ENCODE results near the gene BASP1. TPM values are rescaled to one million over a fixed set of nuclear protein-coding genes. Genes with fewer than 3 reads are reported as not detected.

The BASP1 gene
- total RNA-seq, 3 donors from 2014 or later: 19.9 to 50.1 (median 34.9) TPM

DNA sequence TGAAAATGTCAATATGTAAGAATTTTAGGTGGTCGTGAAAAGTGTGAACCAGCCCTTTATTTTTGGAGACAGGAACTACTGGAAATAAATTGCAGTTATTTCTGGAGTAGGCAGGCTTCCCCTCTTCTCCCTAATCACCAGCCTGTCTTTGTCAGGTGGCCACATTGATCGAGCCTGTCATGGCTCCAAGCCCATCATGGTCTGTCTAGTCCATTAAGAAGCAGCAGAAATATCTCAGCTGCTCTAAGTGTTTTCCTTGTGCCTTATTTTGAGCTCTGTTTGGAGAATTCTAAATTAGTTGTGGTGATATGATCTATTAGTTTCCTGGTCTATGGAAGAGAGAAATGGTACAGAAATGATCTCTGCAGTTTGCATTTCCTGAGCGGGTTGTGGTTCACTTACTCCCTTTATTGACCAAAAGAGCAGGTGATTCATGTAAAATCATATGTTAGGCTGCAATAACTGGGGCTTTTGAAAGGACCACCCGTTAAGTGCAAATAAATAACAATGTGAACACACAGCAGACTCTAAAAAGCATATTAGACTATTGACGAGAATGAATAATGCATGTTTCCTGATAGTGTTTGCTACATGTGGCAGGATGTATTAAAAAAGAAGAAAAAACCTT is 42.3 kb downstream of the BASP1 start:
- H3K27ac ChIP-seq: no peak overlapping the region
- H3K9me3 ChIP-seq: no peaks in the 10 kb centered on the region
- H3K27me3 ChIP-seq: no peaks in the 10 kb centered on the region
- no peak for TF ChIP-seq POLR2A (IDR thresholded peaks at IDR 0.05)
- H3K4me1 ChIP-seq: no peaks in the 10 kb centered on the region
- intact Hi-C loops (cut with DNase I; ENCODE audit: low total_unique reads): no loop called here
- H3K4me3 ChIP-seq: no peak overlapping the region
- DNase-seq (ENCODE audit: low spot score in 2 of 2): no peak
- H3K36me3 ChIP-seq: no peaks in the 10 kb centered on the region

DNA sequence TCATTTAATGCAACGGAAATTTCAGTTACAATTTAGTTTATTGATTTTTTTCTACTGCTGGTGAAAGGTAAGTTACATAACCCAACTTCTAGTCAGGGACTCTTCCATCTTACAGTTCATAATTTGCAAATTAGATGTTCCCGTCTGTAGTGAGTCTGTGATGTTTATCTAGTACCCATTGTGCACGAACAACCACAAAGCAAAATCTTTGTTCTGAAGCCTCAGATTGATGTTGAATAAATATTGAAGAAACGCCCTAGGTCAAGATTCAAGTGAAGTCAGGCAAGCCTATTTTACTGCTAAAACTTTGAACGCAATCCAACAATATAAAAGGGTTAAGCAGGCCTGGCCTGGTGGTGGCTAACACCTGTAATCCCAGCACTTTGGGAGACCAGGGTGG is 43.1 kb downstream of the BASP1 start:
- no peaks in the 10 kb centered on the region for H3K9me3 ChIP-seq
- no peaks in the 10 kb centered on the region for H3K4me1 ChIP-seq
- H3K27me3 ChIP-seq: no peaks in the 10 kb centered on the region
- intact Hi-C loops (cut with DNase I; ENCODE audit: low total_unique reads): no loop called here
- H3K4me3 ChIP-seq: no peak overlapping the region
- no peaks in the 10 kb centered on the region for H3K36me3 ChIP-seq
- TF ChIP-seq POLR2A (IDR thresholded peaks at IDR 0.05) (no peak), POLR2AphosphoS5 (IDR thresholded peaks at IDR 0.05) (no peak)
- TF ChIP-seq, protein P1, sequence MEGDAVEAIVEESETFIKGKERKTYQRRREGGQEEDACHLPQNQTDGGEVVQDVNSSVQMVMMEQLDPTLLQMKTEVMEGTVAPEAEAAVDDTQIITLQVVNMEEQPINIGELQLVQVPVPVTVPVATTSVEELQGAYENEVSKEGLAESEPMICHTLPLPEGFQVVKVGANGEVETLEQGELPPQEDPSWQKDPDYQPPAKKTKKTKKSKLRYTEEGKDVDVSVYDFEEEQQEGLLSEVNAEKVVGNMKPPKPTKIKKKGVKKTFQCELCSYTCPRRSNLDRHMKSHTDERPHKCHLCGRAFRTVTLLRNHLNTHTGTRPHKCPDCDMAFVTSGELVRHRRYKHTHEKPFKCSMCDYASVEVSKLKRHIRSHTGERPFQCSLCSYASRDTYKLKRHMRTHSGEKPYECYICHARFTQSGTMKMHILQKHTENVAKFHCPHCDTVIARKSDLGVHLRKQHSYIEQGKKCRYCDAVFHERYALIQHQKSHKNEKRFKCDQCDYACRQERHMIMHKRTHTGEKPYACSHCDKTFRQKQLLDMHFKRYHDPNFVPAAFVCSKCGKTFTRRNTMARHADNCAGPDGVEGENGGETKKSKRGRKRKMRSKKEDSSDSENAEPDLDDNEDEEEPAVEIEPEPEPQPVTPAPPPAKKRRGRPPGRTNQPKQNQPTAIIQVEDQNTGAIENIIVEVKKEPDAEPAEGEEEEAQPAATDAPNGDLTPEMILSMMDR (IDR thresholded peaks at IDR 0.05): no peak
- no peak overlapping the region for H3K27ac ChIP-seq
- DNase-seq (ENCODE audit: low spot score in 2 of 2): no peak

GRCh38 chr5:17261075-17261474 is 43.6 kb downstream of the BASP1 start:
- intact Hi-C loops (cut with DNase I; ENCODE audit: low total_unique reads): no loop called here
- no peak for TF ChIP-seq POLR2AphosphoS5 (IDR thresholded peaks at IDR 0.05)
- no peak for TF ChIP-seq POLR2A (IDR thresholded peaks at IDR 0.05)
- TF ChIP-seq, protein P1 (IDR thresholded peaks at IDR 0.05): no peak
- H3K27ac ChIP-seq: no peak overlapping the region

DNA sequence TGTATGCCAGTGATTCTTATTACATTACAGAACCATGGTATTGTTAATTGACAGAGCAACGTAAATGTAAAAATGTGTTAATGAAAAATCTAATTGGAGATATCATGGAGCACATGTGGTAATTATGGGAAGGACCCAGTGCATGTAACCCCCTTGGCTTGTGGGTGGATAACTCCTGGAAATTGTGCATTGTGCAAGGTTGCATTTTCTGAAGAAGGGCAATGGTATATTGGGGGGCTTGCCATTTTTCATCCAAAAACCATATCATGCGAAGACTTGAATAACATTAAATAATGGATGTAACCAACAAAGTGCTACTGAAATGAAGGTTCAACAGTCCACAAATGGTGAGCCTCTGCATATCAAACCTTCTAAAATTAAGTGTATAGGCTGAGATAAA is 47.6 kb downstream of the BASP1 start:
- Histone ChIP-seq H3K4me3 (no peak overlapping the region), H3K36me3 (no peaks in the 10 kb centered on the region), H3K9me3 (no peaks in the 10 kb centered on the region), H3K27me3 (no peaks in the 10 kb centered on the region), H3K27ac (no peak overlapping the region), H3K4me1 (no peaks in the 10 kb centered on the region)
- no peak for DNase-seq (ENCODE audit: low spot score in 2 of 2)
- no peak for TF ChIP-seq POLR2AphosphoS5 (IDR thresholded peaks at IDR 0.05)
- TF ChIP-seq, protein P1 (IDR thresholded peaks at IDR 0.05): no peak
- TF ChIP-seq POLR2A (IDR thresholded peaks at IDR 0.05): no peak
- intact Hi-C loops (cut with DNase I; ENCODE audit: low total_unique reads): no loop called here

More at GRCh38 chr5:17261075-17261474, 43.6 kb downstream of the BASP1 start:
- Histone ChIP-seq H3K4me3 (no peak overlapping the region), H3K9me3 (no peaks in the 10 kb centered on the region), H3K4me1 (no peaks in the 10 kb centered on the region), H3K27me3 (no peaks in the 10 kb centered on the region), H3K36me3 (no peaks in the 10 kb centered on the region)
- DNase-seq (ENCODE audit: low spot score in 2 of 2): no peak

DNA sequence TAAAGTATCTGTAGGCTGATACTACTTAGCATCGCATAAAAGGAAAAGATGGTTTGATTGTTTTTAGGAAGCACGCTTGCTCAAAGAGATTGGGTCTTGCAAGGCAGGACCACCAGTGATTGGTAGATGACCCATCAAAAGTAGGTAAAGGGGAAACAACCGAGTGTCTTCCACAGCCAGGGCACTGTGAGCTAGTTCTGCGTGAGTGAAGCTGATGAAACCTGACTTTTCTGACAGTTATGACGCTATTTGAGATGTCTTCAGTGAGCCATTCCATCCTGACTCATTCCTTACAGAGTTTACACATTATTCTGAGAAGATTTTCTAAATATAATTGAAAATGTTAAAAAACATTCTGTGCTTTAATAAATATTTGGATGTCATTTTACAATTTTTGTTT is 49.7 kb downstream of the BASP1 start:
- Histone ChIP-seq H3K36me3 (no peaks in the 10 kb centered on the region), H3K4me3 (no peak overlapping the region), H3K9me3 (no peaks in the 10 kb centered on the region), H3K27me3 (no peaks in the 10 kb centered on the region), H3K27ac (no peak overlapping the region), H3K4me1 (no peaks in the 10 kb centered on the region)
- DNase-seq (ENCODE audit: low spot score in 2 of 2): no peak
- TF ChIP-seq POLR2A (IDR thresholded peaks at IDR 0.05) (no peak), POLR2AphosphoS5 (IDR thresholded peaks at IDR 0.05) (no peak)
- TF ChIP-seq, protein P1 (IDR thresholded peaks at IDR 0.05): no peak
- intact Hi-C loops (cut with DNase I; ENCODE audit: low total_unique reads): no loop called here
